Hematopoietic multipotent progenitor cell treated with erythropoietin and hydrocortisone succinate and interleukin-3 and kit ligand, for 15 days (in vitro differentiated cells): ENCODE data around the gene C14orf132.

Source experiments
- DNase-seq: peaks from one replicate; pipeline ENCODE4 v3.0.0-alpha.2; 2015; ENCODE audit warnings: low spot score

The C14orf132 gene

GRCh38 chr14:96098309-96098998 is 59.3 kb downstream of the C14orf132 start:
- no peak for DNase-seq

- DNase-seq = no peak
Observed at GRCh38 chr14:96098999-96099335, 59.8 kb downstream of the C14orf132 start.

GRCh38 chr14:96100161-96101064 is 61.3 kb downstream of the C14orf132 start:
- DNase-seq = peak; percentile 21

- DNase-seq = no peak
Observed at GRCh38 chr14:96102081-96102856, 63.1 kb downstream of the C14orf132 start.

GRCh38 chr14:96103075-96103474 is 63.9 kb downstream of the C14orf132 start:
- DNase-seq = no peak

- DNase-seq = no peak
Observed at GRCh38 chr14:96103560-96104460, 64.6 kb downstream of the C14orf132 start.

- no peak for DNase-seq
Observed at GRCh38 chr14:96104469-96105057, 65.4 kb downstream of the C14orf132 start.

- DNase-seq = no peak
Observed at GRCh38 chr14:96105089-96105925, 66.1 kb downstream of the C14orf132 start.

GRCh38 chr14:96105926-96106441 is 66.8 kb downstream of the C14orf132 start:
- DNase-seq = no peak

- no peak for DNase-seq
Observed at GRCh38 chr14:96106891-96107290, 67.7 kb downstream of the C14orf132 start.

GRCh38 chr14:96108061-96108795 is 69.1 kb downstream of the C14orf132 start:
- no peak for DNase-seq

- DNase-seq = no peak
Observed at GRCh38 chr14:96108911-96109310, 69.7 kb downstream of the C14orf132 start.

- no peak for DNase-seq
Observed at GRCh38 chr14:96109596-96110355, 70.6 kb downstream of the C14orf132 start.

- DNase-seq = no peak
Observed at GRCh38 chr14:96112032-96112431, 72.9 kb downstream of the C14orf132 start.

- no peak for DNase-seq
Observed at GRCh38 chr14:96114002-96114401, 74.8 kb downstream of the C14orf132 start.

- no peak for DNase-seq
Observed at GRCh38 chr14:96117101-96117897, 78.1 kb downstream of the C14orf132 start.

- DNase-seq = no peak
Observed at GRCh38 chr14:96117960-96118359, 78.8 kb downstream of the C14orf132 start.

- DNase-seq = no peak
Observed at GRCh38 chr14:96118391-96118790, 79.2 kb downstream of the C14orf132 start.
